ENCODE measurements around the gene CORT.

DNA sequence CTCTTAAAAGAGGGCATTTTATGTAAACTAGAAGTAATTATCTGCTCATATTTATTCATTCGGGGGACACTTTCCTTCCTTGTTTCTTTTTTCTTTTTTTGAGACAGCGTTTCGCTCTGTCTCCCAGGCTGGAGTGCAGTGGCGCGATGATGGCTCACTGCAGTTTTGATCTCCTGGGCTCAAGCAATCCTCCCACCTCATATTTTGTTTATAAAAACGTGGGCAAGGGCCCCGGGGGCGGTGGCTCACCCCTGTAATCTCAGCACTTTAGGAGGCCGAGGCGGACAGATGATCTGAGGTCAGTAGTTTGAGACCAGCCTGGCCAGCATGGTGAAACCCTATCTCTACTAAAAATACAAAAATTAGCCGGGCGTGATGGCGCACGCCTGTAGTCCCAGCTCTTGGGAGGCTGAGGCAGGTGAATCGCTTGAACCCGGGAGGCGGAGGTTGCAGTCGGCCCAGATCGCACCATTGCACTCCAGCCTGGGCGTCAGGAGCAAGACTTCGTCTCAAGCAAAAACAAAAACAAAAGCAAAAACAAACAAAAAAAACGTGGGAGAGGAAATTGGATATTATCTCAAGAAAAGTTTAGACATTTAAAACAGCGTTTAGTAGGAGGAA is 23.4 kb downstream of the CORT start:
- TF ChIP-seq EZH2 (optimal IDR thresholded peaks at IDR 0.05; ENCODE audit: low read depth, low read length) (no peak), CTCF (IDR thresholded peaks at IDR 0.05; ENCODE audit: low read length) (no peak), EZH2phosphoT487 (IDR thresholded peaks at IDR 0.05; ENCODE audit: low read length) (no peak)
